IPS-20b (cell line): ENCODE results near the gene TTC39B.
"Not testable (repeated sequence)": the region's sequence is repeated elsewhere in the genome, so short reads cannot be mapped to it uniquely, and the experiment has no call there.

ENCODE experiments used
- H3K27ac ChIP-seq: one replicate; pipeline ENCODE4 v1.5.1; 2013; ENCODE audit warnings: low read length
- H3K27me3 ChIP-seq: 2 replicates; pipeline ENCODE4 v1.6.1; 2013; ENCODE audit warnings: mild to moderate bottlenecking, low read length, inconsistent platforms; ENCODE audit not compliant: insufficient read depth
- H3K36me3 ChIP-seq: 2 replicates; pipeline ENCODE4 v1.6.1; 2013; ENCODE audit warnings: low read depth, mild to moderate bottlenecking, inconsistent platforms, low read length, moderate library complexity; ENCODE audit not compliant: insufficient read depth
- H3K4me1 ChIP-seq: 2 replicates; pipeline ENCODE4 v1.6.1; 2013; ENCODE audit warnings: mild to moderate bottlenecking, control low read depth, inconsistent platforms, low read length, moderate library complexity; ENCODE audit not compliant: insufficient read depth
- H3K4me3 ChIP-seq: 2 replicates; pipeline ENCODE4 v1.5.1; 2013; ENCODE audit warnings: mild to moderate bottlenecking, low read length, inconsistent platforms
- H3K9ac ChIP-seq: 2 replicates; pipeline ENCODE4 v1.6.1; 2013; ENCODE audit warnings: low read depth, mild to moderate bottlenecking, inconsistent platforms, low read length, moderate library complexity
- H3K9me3 ChIP-seq: 2 replicates; pipeline ENCODE4 v1.6.1; 2013; ENCODE audit warnings: mild to moderate bottlenecking, low read depth, low read length, inconsistent platforms; ENCODE audit not compliant: insufficient read depth

TTC39B gene

DNA sequence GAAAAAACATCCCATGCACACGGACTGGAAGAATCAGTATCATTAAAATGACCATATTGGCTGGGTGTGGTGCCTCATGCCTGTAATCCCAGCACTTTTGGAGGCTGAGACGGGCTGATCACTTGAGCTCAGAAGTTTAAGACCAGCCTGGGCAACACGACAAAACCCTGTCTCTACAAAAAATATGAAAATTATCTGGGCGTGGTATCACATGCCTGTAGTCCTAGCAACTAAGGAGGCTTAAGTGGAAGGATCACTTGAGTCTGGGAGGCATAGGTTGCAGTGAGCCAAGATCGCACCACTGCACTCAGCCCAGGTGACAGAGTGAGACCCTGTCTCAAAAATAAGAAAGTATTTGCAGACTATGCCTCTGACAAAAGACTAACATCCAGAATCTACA is 68.4 kb downstream of the TTC39B start:
- H3K27me3 ChIP-seq = no peaks in the 10 kb centered on the region
- H3K27ac ChIP-seq = no peak overlapping the region
- H3K9me3 ChIP-seq = no peaks in the 10 kb centered on the region
- H3K36me3 ChIP-seq = no peaks in the 10 kb centered on the region
- H3K9ac ChIP-seq = no peak overlapping the region
- H3K4me3 ChIP-seq = no peak overlapping the region
- H3K4me1 ChIP-seq = no peaks in the 10 kb centered on the region

DNA sequence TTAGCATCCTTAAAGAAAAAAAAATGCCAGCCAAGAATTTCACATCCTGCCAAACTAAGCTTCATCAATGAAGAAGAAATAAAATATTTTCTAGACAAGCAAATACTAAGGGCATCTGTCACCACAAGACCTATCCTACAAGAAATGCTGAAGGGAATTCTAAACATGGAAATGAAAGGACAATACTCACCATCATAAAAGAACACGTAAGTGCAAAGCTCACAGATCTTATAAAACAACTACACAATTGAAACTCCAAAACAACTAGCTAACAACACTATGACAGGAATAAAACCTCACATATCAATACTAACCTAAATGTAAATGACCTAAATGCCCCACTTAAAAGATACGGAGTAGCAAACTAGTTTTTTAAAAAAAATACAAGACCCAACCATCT is 71.4 kb downstream of the TTC39B start:
- Histone ChIP-seq H3K4me1 (no peaks in the 10 kb centered on the region), H3K36me3 (no peaks in the 10 kb centered on the region), H3K27me3 (no peaks in the 10 kb centered on the region), H3K4me3 (no peak overlapping the region), H3K27ac (no peak overlapping the region), H3K9ac (no peak overlapping the region), H3K9me3 (no peaks in the 10 kb centered on the region)

DNA sequence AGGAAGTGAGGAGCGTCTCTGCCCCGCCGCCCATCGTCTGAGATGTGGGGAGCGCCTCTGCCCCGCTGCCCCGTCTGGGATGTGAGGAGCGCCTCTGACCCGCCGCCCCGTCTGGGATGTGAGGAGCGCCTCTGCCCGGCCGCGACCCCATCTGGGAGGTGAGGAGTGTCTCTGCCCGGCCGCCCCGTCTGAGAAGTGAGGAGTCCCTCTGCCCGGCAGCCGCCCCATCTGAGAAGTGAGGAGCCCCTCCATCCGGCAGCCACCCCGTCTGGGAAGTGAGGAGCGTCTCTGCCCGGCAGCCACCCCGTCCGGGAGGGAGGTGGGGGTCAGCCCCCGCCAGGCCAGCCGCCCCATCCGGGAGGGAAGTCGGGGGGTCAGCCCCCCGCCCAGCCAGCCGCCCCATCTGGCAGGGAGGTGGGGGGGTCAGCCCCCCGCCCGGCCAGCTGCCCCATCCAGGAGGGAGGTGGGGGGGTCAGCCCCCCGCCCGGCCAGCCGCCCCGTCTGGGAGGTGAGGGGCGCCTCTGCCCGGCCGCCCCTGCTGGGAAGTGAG is 73.0 kb downstream of the TTC39B start:
- not testable (repeated sequence) for H3K4me1 ChIP-seq, H3K27me3 ChIP-seq, H3K27ac ChIP-seq, H3K36me3 ChIP-seq, H3K9ac ChIP-seq, H3K9me3 ChIP-seq, H3K4me3 ChIP-seq

DNA sequence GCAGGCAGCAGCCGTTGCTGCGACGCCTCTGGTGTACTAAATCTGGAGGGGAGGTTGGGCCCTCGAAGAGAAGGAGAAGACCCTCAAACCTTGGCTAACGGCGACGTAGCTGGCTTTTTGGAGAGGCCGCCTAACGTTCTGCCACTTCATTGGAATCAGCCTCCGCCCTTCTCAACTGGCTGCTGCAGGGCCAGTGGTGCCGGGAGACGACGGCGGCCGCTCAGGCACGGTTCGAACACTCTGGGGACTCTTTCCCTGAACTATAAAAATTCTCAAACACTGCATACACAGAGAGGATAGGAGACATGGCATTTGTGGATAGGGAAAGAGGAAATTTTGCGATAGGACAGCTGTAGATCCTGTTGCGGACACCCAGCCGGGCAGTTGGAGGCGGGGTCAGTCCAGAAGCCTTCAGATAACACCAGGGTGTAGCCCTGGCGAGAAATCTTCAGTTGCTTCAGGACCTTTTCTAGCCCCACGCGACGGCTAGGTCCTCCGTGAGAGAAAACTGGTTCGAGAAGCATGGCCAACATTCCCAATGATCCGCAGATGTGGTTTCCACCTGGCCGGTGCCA is 74.2 kb downstream of the TTC39B start:
- H3K4me1 ChIP-seq, H3K27me3 ChIP-seq, H3K27ac ChIP-seq, H3K4me3 ChIP-seq, H3K9ac ChIP-seq, H3K36me3 ChIP-seq, H3K9me3 ChIP-seq: not testable (repeated sequence)

DNA sequence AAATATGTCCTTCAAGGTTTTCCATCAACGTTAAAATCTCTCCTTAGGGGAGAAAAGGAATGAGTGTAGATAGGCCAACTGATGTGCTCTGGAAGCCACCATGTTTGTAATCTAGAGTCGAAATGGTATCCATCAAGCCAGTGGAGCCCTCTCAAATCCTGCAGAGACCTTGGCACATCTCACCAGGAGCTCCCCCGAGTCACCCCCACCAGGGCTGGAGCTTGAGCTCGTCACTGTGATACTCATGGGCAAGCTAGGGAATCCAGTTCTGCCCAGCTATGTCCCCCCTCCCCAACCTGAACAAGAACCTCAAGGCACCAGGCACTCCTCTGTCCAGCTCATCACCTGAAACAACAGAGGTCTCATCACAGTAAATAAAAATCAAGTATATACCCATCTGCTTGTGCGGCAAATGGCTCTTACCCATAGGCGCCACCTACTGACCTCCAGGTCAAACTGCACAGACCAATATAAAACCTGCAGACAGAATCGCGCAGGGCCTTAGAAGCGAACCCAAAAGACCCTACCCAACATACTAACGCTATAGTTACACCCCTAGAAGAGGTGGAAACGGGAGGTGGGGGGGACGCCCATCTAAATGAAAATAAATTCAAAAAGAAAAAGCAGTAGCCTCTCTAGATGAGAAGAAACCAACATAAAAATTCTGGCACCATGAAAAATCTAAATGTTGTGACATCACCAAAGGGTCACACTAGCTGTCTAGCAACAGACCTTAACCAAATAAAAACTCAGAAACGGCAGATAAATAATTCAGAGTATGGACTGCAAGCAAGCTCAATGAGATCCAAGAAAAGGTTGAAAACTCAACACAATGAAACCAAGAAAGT is 75.0 kb downstream of the TTC39B start:
- no peaks in the 10 kb centered on the region for H3K36me3 ChIP-seq
- no peaks in the 10 kb centered on the region for H3K9me3 ChIP-seq
- H3K27me3 ChIP-seq = no peaks in the 10 kb centered on the region
- no peak overlapping the region for H3K9ac ChIP-seq
- H3K27ac ChIP-seq = no peak overlapping the region
- H3K4me1 ChIP-seq = no peaks in the 10 kb centered on the region
- no peak overlapping the region for H3K4me3 ChIP-seq

DNA sequence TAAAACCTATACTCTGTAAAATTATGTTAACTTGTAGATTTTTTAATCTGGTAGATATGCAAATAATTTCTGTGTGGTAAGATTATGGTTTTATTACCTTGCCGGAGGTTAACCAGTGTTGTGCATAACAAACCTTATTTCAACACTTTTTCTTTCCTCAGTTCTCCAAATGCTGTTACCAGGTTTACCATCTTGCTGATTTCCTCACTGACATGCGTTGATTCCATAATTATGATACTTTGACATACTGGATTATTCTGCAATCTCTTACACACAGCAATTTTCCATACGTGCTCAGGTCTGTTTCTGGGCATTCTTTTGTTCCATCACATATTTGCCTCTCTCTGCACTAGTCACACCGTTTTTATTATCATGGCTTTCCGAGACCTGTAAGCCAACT is 77.6 kb downstream of the TTC39B start:
- no peaks in the 10 kb centered on the region for H3K4me1 ChIP-seq

DNA sequence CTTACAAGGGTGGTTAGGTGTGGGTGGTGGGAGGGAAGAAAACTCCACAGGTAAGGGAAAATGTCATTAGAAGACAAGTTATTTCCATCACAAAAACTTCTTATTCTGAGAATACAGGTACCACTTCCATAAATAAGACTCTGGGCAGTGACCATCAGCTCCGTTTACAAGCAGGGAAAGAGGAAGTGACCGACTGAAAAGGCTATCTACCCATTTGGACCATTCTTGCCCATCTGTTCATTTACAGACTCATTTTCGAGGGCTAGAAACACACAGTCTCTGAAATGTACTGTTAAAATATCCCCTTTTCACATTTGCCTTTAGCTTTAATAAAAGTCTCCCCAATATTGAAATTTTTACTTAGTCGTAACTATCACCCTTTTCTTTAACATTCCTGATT is 79.5 kb downstream of the TTC39B start:
- no peak overlapping the region for H3K4me3 ChIP-seq
- H3K36me3 ChIP-seq = no peaks in the 10 kb centered on the region
- H3K27ac ChIP-seq = no peak overlapping the region
- H3K9ac ChIP-seq = no peak overlapping the region
- no peaks in the 10 kb centered on the region for H3K4me1 ChIP-seq
- H3K9me3 ChIP-seq = no peaks in the 10 kb centered on the region
- no peaks in the 10 kb centered on the region for H3K27me3 ChIP-seq

More for the DNA sequence above, 77.6 kb downstream of the TTC39B start:
- H3K27ac ChIP-seq = no peak overlapping the region
- no peak overlapping the region for H3K9ac ChIP-seq
- H3K27me3 ChIP-seq = no peaks in the 10 kb centered on the region
- no peaks in the 10 kb centered on the region for H3K36me3 ChIP-seq
- H3K4me3 ChIP-seq = no peak overlapping the region
- H3K9me3 ChIP-seq = no peaks in the 10 kb centered on the region

DNA sequence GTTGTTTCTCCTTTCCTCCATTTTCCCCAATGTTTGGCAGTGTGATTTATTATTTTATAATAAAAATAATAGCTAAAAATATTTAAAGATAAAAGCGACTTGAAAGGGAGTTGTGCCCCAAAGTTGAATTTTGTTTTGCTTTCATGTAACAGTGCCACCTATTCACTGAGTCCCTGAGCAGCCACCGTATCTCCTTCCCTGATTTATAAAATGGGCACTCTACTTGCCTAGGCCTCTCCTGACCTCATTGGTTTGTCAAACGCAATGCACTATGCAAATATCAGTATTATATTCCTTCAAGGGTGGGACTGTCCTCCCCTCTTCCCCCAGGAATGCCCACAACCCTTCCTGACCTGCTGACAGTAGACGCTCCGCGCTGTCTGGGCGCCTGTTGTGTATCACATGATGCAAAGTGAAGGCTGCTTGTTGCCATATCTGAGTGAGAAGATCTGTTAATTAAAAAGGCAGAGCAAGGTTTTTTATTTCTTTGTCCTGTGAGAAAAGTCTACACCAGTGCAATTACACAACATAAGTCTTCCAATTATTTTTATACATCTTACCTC is 81.4 kb downstream of the TTC39B start:
- Histone ChIP-seq H3K27ac (no peak overlapping the region), H3K4me3 (no peak overlapping the region), H3K9ac (no peak overlapping the region), H3K27me3 (no peaks in the 10 kb centered on the region), H3K4me1 (no peaks in the 10 kb centered on the region), H3K36me3 (no peaks in the 10 kb centered on the region), H3K9me3 (no peaks in the 10 kb centered on the region)

DNA sequence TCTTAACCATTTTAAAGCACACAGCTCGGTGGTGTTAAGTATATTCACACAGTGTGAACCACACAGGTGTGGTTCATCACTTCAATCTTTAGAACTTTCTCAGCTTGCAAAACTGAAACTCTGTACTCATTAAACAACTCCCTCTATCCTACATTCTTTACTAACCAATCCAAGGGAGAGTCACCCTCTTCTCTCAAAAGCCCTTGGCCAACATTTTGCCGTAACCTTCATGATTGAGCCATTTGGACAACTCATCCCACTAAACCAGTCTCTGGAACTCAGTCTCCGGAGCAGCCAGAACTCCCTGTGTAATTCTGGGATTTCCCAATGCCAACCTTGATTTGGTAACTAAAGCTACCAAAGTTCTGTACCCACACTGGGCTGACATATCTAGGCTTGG is 84.7 kb downstream of the TTC39B start:
- Histone ChIP-seq H3K4me3 (no peak overlapping the region), H3K9me3 (no peaks in the 10 kb centered on the region), H3K36me3 (no peaks in the 10 kb centered on the region), H3K9ac (no peak overlapping the region), H3K27ac (no peak overlapping the region), H3K27me3 (no peaks in the 10 kb centered on the region), H3K4me1 (no peaks in the 10 kb centered on the region)

DNA sequence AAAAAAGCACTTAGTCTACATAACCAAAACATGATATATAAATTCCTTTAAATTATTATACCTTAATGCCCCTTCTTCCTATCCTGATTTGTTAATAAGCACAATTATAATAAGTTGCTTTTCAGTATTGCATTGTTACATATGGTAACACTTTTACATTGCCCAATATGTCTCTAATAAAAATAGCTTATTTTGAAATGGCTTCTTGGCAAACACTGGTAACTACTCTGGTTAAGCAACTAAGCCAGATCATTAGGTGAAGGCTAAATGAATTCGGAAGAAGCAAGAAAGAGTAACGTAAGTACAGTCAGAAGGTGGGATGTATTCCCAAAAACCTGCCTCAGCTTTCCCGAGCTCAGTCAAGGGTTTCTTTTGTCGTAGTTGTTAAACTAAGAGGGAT is 85.3 kb downstream of the TTC39B start:
- Histone ChIP-seq H3K36me3 (no peaks in the 10 kb centered on the region), H3K27me3 (no peaks in the 10 kb centered on the region), H3K27ac (no peak overlapping the region), H3K4me1 (no peaks in the 10 kb centered on the region), H3K9ac (no peak overlapping the region), H3K4me3 (no peak overlapping the region), H3K9me3 (no peaks in the 10 kb centered on the region)

DNA sequence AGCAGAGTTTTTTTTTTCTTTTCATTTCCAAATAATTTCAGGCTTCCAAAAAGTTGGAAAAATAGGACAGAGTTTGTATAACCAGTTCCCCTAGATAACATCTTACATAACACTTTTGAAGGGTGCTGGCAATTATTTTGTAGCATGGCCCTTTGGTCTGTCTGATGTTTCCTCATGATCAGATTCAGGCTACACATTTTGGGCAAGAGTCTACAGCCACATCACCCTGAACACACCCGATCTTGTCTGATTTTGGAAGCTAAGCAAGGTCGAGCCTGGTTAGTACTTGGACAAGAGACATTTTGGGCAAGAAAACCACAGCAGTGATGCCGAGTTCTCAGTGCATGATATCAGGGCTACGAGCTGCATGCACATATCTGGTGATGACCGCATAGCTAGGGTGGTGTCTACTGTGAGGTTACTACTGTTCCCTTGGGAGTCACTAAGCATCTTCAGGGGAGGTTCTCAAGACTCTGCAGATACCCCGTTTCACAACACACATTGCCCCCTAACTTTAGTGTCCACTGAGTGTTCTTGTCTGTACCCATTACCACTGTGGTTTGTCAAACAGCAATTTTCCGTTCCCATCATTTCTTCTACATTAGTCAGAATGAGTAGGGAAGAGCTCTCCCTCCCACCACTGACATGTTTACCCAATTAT is 86.2 kb downstream of the TTC39B start:
- Histone ChIP-seq H3K9me3 (no peaks in the 10 kb centered on the region), H3K4me1 (no peaks in the 10 kb centered on the region), H3K27ac (no peak overlapping the region), H3K27me3 (no peaks in the 10 kb centered on the region), H3K9ac (no peak overlapping the region), H3K36me3 (no peaks in the 10 kb centered on the region), H3K4me3 (no peak overlapping the region)
